Measurements from ENCODE around the gene TMEM266.

The TMEM266 gene

GRCh38 chr15:76127880-76128279, 68.1 kb downstream of the TMEM266 start:
- Histone ChIP-seq H3K4me3 (no peak overlapping the region), H3K27ac (no peak overlapping the region)
- no peak for TF ChIP-seq CTCF (IDR thresholded peaks at IDR 0.05)
- no peak for DNase-seq (ENCODE audit: low spot score)

- no peak overlapping the region for H3K27ac ChIP-seq
- DNase-seq (ENCODE audit: low spot score), result no peak
- H3K4me3 ChIP-seq, result no peak overlapping the region
- no peak for TF ChIP-seq CTCF (IDR thresholded peaks at IDR 0.05)
Observed at GRCh38 chr15:76134537-76134936, 74.8 kb downstream of the TMEM266 start.

GRCh38 chr15:76135516-76135915, 75.7 kb downstream of the TMEM266 start:
- Histone ChIP-seq H3K4me3 (no peak overlapping the region), H3K27ac (no peak overlapping the region)
- no peak for TF ChIP-seq CTCF (IDR thresholded peaks at IDR 0.05)
- no peak for DNase-seq (ENCODE audit: low spot score)

GRCh38 chr15:76138436-76138835, 78.7 kb downstream of the TMEM266 start:
- no peak overlapping the region for H3K27ac ChIP-seq
- no peak for TF ChIP-seq CTCF (IDR thresholded peaks at IDR 0.05)
- DNase-seq (ENCODE audit: low spot score), result no peak
- no peak overlapping the region for H3K4me3 ChIP-seq

GRCh38 chr15:76139368-76140073, 79.7 kb downstream of the TMEM266 start:
- TF ChIP-seq CTCF (IDR thresholded peaks at IDR 0.05), result peak; percentile 74
- no peak for DNase-seq (ENCODE audit: low spot score)
- Histone ChIP-seq H3K4me3 (peak overlapping the region; percentile 35), H3K27ac (no peak overlapping the region)

GRCh38 chr15:76140074-76140464, 80.3 kb downstream of the TMEM266 start:
- DNase-seq (ENCODE audit: low spot score), result no peak

More at GRCh38 chr15:76140074-76140464, 80.3 kb downstream of the TMEM266 start:
- no peak for TF ChIP-seq CTCF (IDR thresholded peaks at IDR 0.05)
- no peak overlapping the region for H3K27ac ChIP-seq
- peak overlapping the region; percentile 35 for H3K4me3 ChIP-seq
